H1 (cell line): ENCODE measurements around the gene GRIK4. TPM values are rescaled to one million over a fixed set of nuclear protein-coding genes. Genes with fewer than 3 reads are reported as not detected.

Experiments
- CTCF ChIA-PET: fragments of 300-600 bp; sonication (Branson Sonifier 250); formaldehyde crosslinking; loops from one replicate; lab custom pipeline; 2021; ENCODE audit not compliant: partially characterized antibody; lab: Charles Lee
- POLR2A ChIA-PET: fragments of 300-600 bp; sonication (Branson Sonifier 250); formaldehyde crosslinking; loops from one replicate; lab custom pipeline; 2021; ENCODE audit warnings: inconsistent platforms; ENCODE audit not compliant: partially characterized antibody; lab: Charles Lee
- DNase-seq, 2 experiments: peaks; one replicate each; pipeline versions ENCODE4 v3.0.0 to v3.0.0-alpha.2; 2010 to 2022; ENCODE audit warnings: low spot score in 2 of 2, low read depth in 1 of 2, mixed read lengths in 1 of 2
- FAIRE-seq: peaks from 2 replicates; lab custom pipeline; 2011; peaks lifted over from hg19 to GRCh38; lab: Jason Lieb, UNC
- H2AFZ ChIP-seq: 2 replicates; pipeline ENCODE4 v1.8.1; 2012; ENCODE audit warnings: low read length, inconsistent platforms
- H2AK5ac ChIP-seq: 2 replicates; pipeline ENCODE4 v1.6.1; 2013; ENCODE audit warnings: low read depth, low read length
- H2BK120ac ChIP-seq: replicated peaks from 2 replicates; pipeline ENCODE3; 2013; ENCODE audit warnings: low read depth, low read length, inconsistent platforms
- H2BK12ac ChIP-seq: 2 replicates; pipeline ENCODE4 v1.6.1; 2013; ENCODE audit warnings: low read depth, low read length
- H2BK15ac ChIP-seq: 2 replicates; pipeline ENCODE4 v1.6.1; 2013; ENCODE audit warnings: low read length
- H2BK20ac ChIP-seq: 2 replicates; pipeline ENCODE4 v1.6.1; 2013; ENCODE audit warnings: low read length
- H2BK5ac ChIP-seq: 2 replicates; pipeline ENCODE4 v1.6.1; 2013; ENCODE audit warnings: low read depth, low read length
- H3K14ac ChIP-seq: 2 replicates; pipeline ENCODE4 v1.6.1; 2013; ENCODE audit warnings: inconsistent platforms; ENCODE audit not compliant: insufficient read length
- H3K18ac ChIP-seq: 2 replicates; pipeline ENCODE4 v1.6.1; 2013; ENCODE audit warnings: low read length; ENCODE audit errors: extremely low read depth
- H3K23ac ChIP-seq: 2 replicates; pipeline ENCODE4 v1.6.1; 2013; ENCODE audit warnings: inconsistent platforms; ENCODE audit not compliant: insufficient read length
- H3K23me2 ChIP-seq: 2 replicates; pipeline ENCODE4 v1.6.1; 2013; ENCODE audit warnings: low read depth, low read length
- H3K27ac ChIP-seq: 2 replicates; pipeline ENCODE4 v1.6.1; 2011; ENCODE audit warnings: low read depth, low read length, inconsistent platforms
- H3K27me3 ChIP-seq, 4 experiments: replicated peaks in 1 of 4; 1 replicate in 1 of 4; 2 replicates in 3 of 4; pipeline versions ENCODE4 v1.6.1 to v1.8.1; 2011 to 2013; ENCODE audit warnings: low read length in 3 of 4, mild to moderate bottlenecking in 3 of 4, inconsistent platforms in 2 of 4, mixed read lengths in 2 of 4, moderate library complexity in 1 of 4; ENCODE audit not compliant: control insufficient read depth in 3 of 4, insufficient read depth in 3 of 4; ENCODE audit errors: extremely low read depth in 1 of 4
- H3K36me3 ChIP-seq, 4 experiments: 2 replicates each; pipeline versions ENCODE4 v1.6.1 to v1.8.1; 2011 to 2013; ENCODE audit warnings: mild to moderate bottlenecking in 4 of 4, low read length in 3 of 4, moderate library complexity in 2 of 4, control low read depth in 1 of 4, inconsistent platforms in 1 of 4; ENCODE audit not compliant: insufficient read depth in 4 of 4, control insufficient read depth in 2 of 4
- H3K4ac ChIP-seq: replicated peaks from 2 replicates; pipeline ENCODE3; 2013; ENCODE audit warnings: low read length, low read depth, mixed read lengths, inconsistent platforms; ENCODE audit not compliant: insufficient read length
- H3K4me1 ChIP-seq, 4 experiments: replicated peaks in 1 of 4; 1 replicate in 1 of 4; 2 replicates in 3 of 4; pipeline versions ENCODE4 v1.6.1 to v1.8.1; 2011 to 2013; ENCODE audit warnings: low read length in 3 of 4, inconsistent platforms in 2 of 4, mixed read lengths in 1 of 4; ENCODE audit not compliant: insufficient read depth in 4 of 4, control insufficient read depth in 3 of 4
- H3K4me2 ChIP-seq, 2 experiments: 2 replicates each; pipeline versions ENCODE4 v1.6.1 to v1.8.1; 2011 to 2013; ENCODE audit warnings: low read depth in 2 of 2, low read length in 2 of 2, control low read depth in 1 of 2, inconsistent platforms in 1 of 2, mild to moderate bottlenecking in 1 of 2; ENCODE audit not compliant: insufficient read depth in 1 of 2
- H3K4me3 ChIP-seq, 4 experiments: fragments of 200-600, 300-600 bp in 1 of 4; sonication (generic), shearing (Covaris generic), sonication (Bioruptor Twin) in 1 of 4; 2 replicates each; pipeline versions ENCODE4 v1.5.1 to v1.8.1; 2011 to 2016; ENCODE audit warnings: low read length in 4 of 4, low read depth in 3 of 4, control low read depth in 2 of 4, inconsistent platforms in 2 of 4, mild to moderate bottlenecking in 2 of 4, mixed read lengths in 1 of 4, moderate library complexity in 1 of 4; ENCODE audit not compliant: insufficient read depth in 2 of 4; ENCODE audit errors: extremely low read depth in 1 of 4
- H3K56ac ChIP-seq: replicated peaks from 2 replicates; pipeline ENCODE3; 2013; ENCODE audit warnings: low read depth, mild to moderate bottlenecking, mixed read lengths, low read length, inconsistent platforms; ENCODE audit not compliant: insufficient read length
- H3K79me1 ChIP-seq: 2 replicates; pipeline ENCODE4 v1.6.1; 2013; ENCODE audit warnings: low read depth, low read length, control low read depth
- H3K79me2 ChIP-seq, 2 experiments: 2 replicates each; pipeline versions ENCODE4 v1.6.1 to v1.8.1; 2012 to 2013; ENCODE audit warnings: low read length in 2 of 2, mild to moderate bottlenecking in 2 of 2, inconsistent platforms in 1 of 2; ENCODE audit not compliant: insufficient read depth in 2 of 2, control insufficient read depth in 1 of 2
- H3K9ac ChIP-seq, 4 experiments: replicated peaks in 1 of 4; 1 replicate in 1 of 4; 2 replicates in 3 of 4; pipeline versions ENCODE4 v1.6.1 to v1.8.1; 2011 to 2013; ENCODE audit warnings: low read depth in 3 of 4, low read length in 3 of 4, control low read depth in 2 of 4, mild to moderate bottlenecking in 2 of 4, moderate library complexity in 2 of 4, inconsistent platforms in 1 of 4; ENCODE audit errors: extremely low read depth in 1 of 4
- H3K9me3 ChIP-seq, 2 experiments: 2 replicates each; pipeline versions ENCODE4 v1.6.1 to v1.8.1; 2012 to 2013; ENCODE audit warnings: mild to moderate bottlenecking in 2 of 2, moderate library complexity in 2 of 2, control low read depth in 1 of 2, inconsistent platforms in 1 of 2, low read depth in 1 of 2, low read length in 1 of 2, mixed read lengths in 1 of 2; ENCODE audit not compliant: insufficient read depth in 2 of 2
- H4K20me1 ChIP-seq, 2 experiments: replicated peaks in 1 of 2; 2 replicates each; pipeline versions ENCODE3 to v1.8.1; 2011 to 2013; ENCODE audit warnings: inconsistent platforms in 2 of 2, low read length in 2 of 2, mild to moderate bottlenecking in 1 of 2; ENCODE audit not compliant: insufficient read depth in 2 of 2, control insufficient read depth in 1 of 2
- H4K5ac ChIP-seq: 2 replicates; pipeline ENCODE4 v1.6.1; 2013; ENCODE audit warnings: low read length, low read depth, mixed read lengths, inconsistent platforms; ENCODE audit not compliant: insufficient read length
- H4K8ac ChIP-seq: 2 replicates; pipeline ENCODE4 v1.8.0; 2013; ENCODE audit warnings: mild to moderate bottlenecking, moderate library complexity, low read length, inconsistent platforms; ENCODE audit not compliant: insufficient read depth; ENCODE audit errors: extremely low read depth
- H4K91ac ChIP-seq: replicated peaks from 2 replicates; pipeline ENCODE3; 2013; ENCODE audit warnings: low read length, mixed read lengths, inconsistent platforms; ENCODE audit not compliant: insufficient read length
- ASH2L ChIP-seq: fragments of 200-600, 300-600 bp; sonication (generic); IDR thresholded peaks from one replicate; pipeline ENCODE4 v1.7.1; 2017; ENCODE audit warnings: low read length
- ATF3 ChIP-seq: IDR thresholded peaks from 2 replicates; pipeline ENCODE4 v1.6.1; 2011; ENCODE audit warnings: low read depth, mild to moderate bottlenecking, low read length; ENCODE audit not compliant: insufficient read depth
- BACH1 ChIP-seq: IDR thresholded peaks from 2 replicates; pipeline ENCODE4 v1.6.1; 2012; ENCODE audit warnings: low read length, improper control_type of control experiment
- BRCA1 ChIP-seq: IDR thresholded peaks from 2 replicates; pipeline ENCODE4 v1.6.1; 2012; ENCODE audit warnings: low read depth, low read length, improper control_type of control experiment
- CREB1 ChIP-seq: IDR thresholded peaks from 2 replicates; pipeline ENCODE4 v1.6.1; 2012; ENCODE audit warnings: inconsistent platforms
- POLR2A ChIP-seq, 2 experiments: IDR thresholded peaks; 1 replicate in 1 of 2; 2 replicates in 1 of 2; pipeline ENCODE4 v1.6.1; 2011; ENCODE audit warnings: low read depth in 2 of 2, low read length in 2 of 2, mild to moderate bottlenecking in 2 of 2; ENCODE audit errors: control extremely low read depth in 1 of 2
- RAD21 ChIP-seq, 2 experiments: IDR thresholded peaks in 1 of 2; conservative IDR thresholded peaks in 1 of 2; 2 replicates each; pipeline ENCODE4 v1.6.1; 2011; ENCODE audit warnings: low read depth in 2 of 2, low read length in 2 of 2, improper control_type of control experiment in 1 of 2, inconsistent platforms in 1 of 2, mild to moderate bottlenecking in 1 of 2, moderate library complexity in 1 of 2
- SP1 ChIP-seq: IDR thresholded peaks from 2 replicates; pipeline ENCODE4 v1.6.1; 2011; ENCODE audit warnings: low read depth, low read length
- SRF ChIP-seq: IDR thresholded peaks from 2 replicates; pipeline ENCODE4 v1.6.1; 2011; ENCODE audit warnings: mild to moderate bottlenecking, low read depth, low read length, moderate library complexity
- SUZ12 ChIP-seq: fragments of 200-600 bp; sonication (generic); IDR thresholded peaks from 2 replicates; pipeline ENCODE4 v1.6.1; 2012; ENCODE audit warnings: mild to moderate bottlenecking, inconsistent platforms, low read length, moderate library complexity, mixed read lengths
- WGBS, 2 experiments: shearing (Covaris generic) in 1 of 2; methylation state at CpG; one replicate each; pipeline versions ENCODE4 v1.1.6 to v1.1.7; 2013 to 2015; ENCODE audit warnings: low lambda C conversion rate in 2 of 2, mixed read lengths in 2 of 2, inconsistent platforms in 1 of 2, low coverage in 1 of 2, missing lambda C conversion rate in 1 of 2; ENCODE audit not compliant: insufficient replicate concordance in 2 of 2, insufficient coverage in 1 of 2, insufficient read length in 1 of 2; ENCODE audit errors: extremely low coverage in 1 of 2, missing lambda C conversion rate in 1 of 2; 5-methylcytosine and 5-hydroxymethylcytosine counted together
- polyA plus RNA-seq, 7 experiments: library from polyadenylated mRNA; depleted of rRNA in 3 of 7; stranded (reverse) in 5 of 7; unstranded in 2 of 7; fragments of >200 nt in 5 of 7; fragments of 200-250 nt in 2 of 7; gene quantifications; 1 replicate in 5 of 7; 2 replicates in 1 of 7; 4 replicates in 1 of 7; pipeline versions ENCODE4 v1.2.1 to v1.2.3, GENCODE V29; 2011 to 2013; ENCODE audit warnings: missing spikeins in 2 of 7, mixed read lengths in 2 of 7
- total RNA-seq: library from RNA; stranded (reverse); fragmentation: NEBNext Ultra II Directional; extraction: Animal tissue kit (Norgen Biotek cat#: 25700); gene quantifications from 2 replicates; pipeline ENCODE4 v1.2.1, GENCODE V29; 2021
- TF ChIP-seq, protein P1 (sequence below), 3 experiments: IDR thresholded peaks; 1 replicate in 2 of 3; 2 replicates in 1 of 3; pipeline versions ENCODE4 v1.5.1 to v1.6.1; 2011; ENCODE audit warnings: low read length in 3 of 3, mild to moderate bottlenecking in 3 of 3, inconsistent platforms in 2 of 3, low read depth in 1 of 3, moderate library complexity in 1 of 3; ENCODE audit not compliant: insufficient read depth in 1 of 3; ENCODE audit errors: control extremely low read depth in 1 of 3

The GRIK4 gene
- total and polyA plus RNA-seq, 2 of the 8 experiments (the other 6 are each of a cell fraction or from before 2014, with no cell fraction given) = 1.2 to 2.9 TPM

- no peak overlapping the region for H2BK120ac ChIP-seq
- DNase-seq = no peak
- no peaks in the 10 kb centered on the region for H3K23me2 ChIP-seq
- peak overlapping the region; percentile 33; the same call in 1 of the 2 replicates for H2BK15ac ChIP-seq
- H3K36me3 ChIP-seq = no peaks in the 10 kb centered on the region
- no peak overlapping the region for H2AFZ ChIP-seq
- H3K4me2 ChIP-seq = no peak overlapping the region
- no peaks in the 10 kb centered on the region for H3K79me2 ChIP-seq
- H4K8ac ChIP-seq = no peak overlapping the region
- no peak overlapping the region for H3K4me3 ChIP-seq
- CTCF ChIA-PET = interaction anchor here (0.8 to 5.0 kb wide), 25 partner anchors 9 to 439 kb away, joined by 3 to 98 read pairs (median 4); no protein-coding TSS in a partner anchor
- H3K18ac ChIP-seq = no peak overlapping the region
- no peak overlapping the region for H3K4ac ChIP-seq
- no peak overlapping the region for H2BK12ac ChIP-seq
- H3K27ac ChIP-seq = no peak overlapping the region
- no peak overlapping the region for H3K23ac ChIP-seq
- no peaks in the 10 kb centered on the region for H3K27me3 ChIP-seq
- FAIRE-seq = no peak
- H3K79me1 ChIP-seq = no peaks in the 10 kb centered on the region
- H3K56ac ChIP-seq = no peak overlapping the region
- no peak overlapping the region for H2AK5ac ChIP-seq
- no peak overlapping the region for H2BK20ac ChIP-seq
- POLR2A ChIA-PET = no interaction called here
- no peaks in the 10 kb centered on the region for H3K9me3 ChIP-seq
- no peak overlapping the region for H3K14ac ChIP-seq
- no peak overlapping the region for H4K5ac ChIP-seq
- no peak overlapping the region for H4K91ac ChIP-seq
- no peak overlapping the region for H2BK5ac ChIP-seq
- no peak overlapping the region for H3K9ac ChIP-seq
- peaks cover 0 to 2% of the 10 kb centered on the region in 2 experiments for H4K20me1 ChIP-seq
- WGBS, 2 experiments = 83% methylated on average over 10 of the region's 10 CpGs; no CpG with 5 or more reads in 1 of the 2 experiments
- peaks cover 3 to 7% (median 5%) of the 10 kb centered on the region in 4 experiments; a peak in 5 of 7 replicates for H3K4me1 ChIP-seq
- TF ChIP-seq ASH2L = no peak
- TF ChIP-seq SRF = no peak
- TF ChIP-seq, protein P1, sequence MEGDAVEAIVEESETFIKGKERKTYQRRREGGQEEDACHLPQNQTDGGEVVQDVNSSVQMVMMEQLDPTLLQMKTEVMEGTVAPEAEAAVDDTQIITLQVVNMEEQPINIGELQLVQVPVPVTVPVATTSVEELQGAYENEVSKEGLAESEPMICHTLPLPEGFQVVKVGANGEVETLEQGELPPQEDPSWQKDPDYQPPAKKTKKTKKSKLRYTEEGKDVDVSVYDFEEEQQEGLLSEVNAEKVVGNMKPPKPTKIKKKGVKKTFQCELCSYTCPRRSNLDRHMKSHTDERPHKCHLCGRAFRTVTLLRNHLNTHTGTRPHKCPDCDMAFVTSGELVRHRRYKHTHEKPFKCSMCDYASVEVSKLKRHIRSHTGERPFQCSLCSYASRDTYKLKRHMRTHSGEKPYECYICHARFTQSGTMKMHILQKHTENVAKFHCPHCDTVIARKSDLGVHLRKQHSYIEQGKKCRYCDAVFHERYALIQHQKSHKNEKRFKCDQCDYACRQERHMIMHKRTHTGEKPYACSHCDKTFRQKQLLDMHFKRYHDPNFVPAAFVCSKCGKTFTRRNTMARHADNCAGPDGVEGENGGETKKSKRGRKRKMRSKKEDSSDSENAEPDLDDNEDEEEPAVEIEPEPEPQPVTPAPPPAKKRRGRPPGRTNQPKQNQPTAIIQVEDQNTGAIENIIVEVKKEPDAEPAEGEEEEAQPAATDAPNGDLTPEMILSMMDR (IDR thresholded peaks at IDR 0.05; ENCODE audit: control extremely low read depth in 1 of 3, insufficient read depth in 1 of 3, low read depth in 1 of 3, low read length in 3 of 3) = peak; percentile 60 to 69 (median 62)
- peak; percentile 74 to 81 for TF ChIP-seq RAD21 (IDR thresholded peaks at IDR 0.05 in 1 of 2, conservative IDR thresholded peaks at IDR 0.05 in 1 of 2; ENCODE audit: low read depth in 2 of 2, low read length in 2 of 2)
- no peak for TF ChIP-seq ATF3
- no peak for TF ChIP-seq BACH1
- TF ChIP-seq BRCA1 = no peak
- no peak for TF ChIP-seq CREB1
- TF ChIP-seq POLR2A (IDR thresholded peaks at IDR 0.05; ENCODE audit: control extremely low read depth in 1 of 2, low read depth in 2 of 2, low read length in 2 of 2) = no peak
- TF ChIP-seq SP1 = no peak
- no peak for TF ChIP-seq SUZ12
These were observed 154.6 kb downstream of the GRIK4 start for GRCh38 chr11:120666121-120666639.
